HepG2 (cell line): ENCODE data around the gene PTPRM. TPM values are rescaled to one million over a fixed set of nuclear protein-coding genes. Genes with fewer than 3 reads are reported as not detected.
A peak's percentile ranks its signal among the peaks of the same experiment; 100 is the strongest.

Source experiments
- ATAC-seq: fragments of 200-7000 bp; cut with Tn5 transposase; 3 replicates; pipeline ENCODE4 v1.9.1; 2020; ENCODE audit warnings: mild to moderate bottlenecking, moderate library complexity
- BruUV-seq: library from RNA; stranded (reverse); fragments of 400-500 nt; replicated peaks from 2 replicates; lab custom pipeline; 2021; lab: Mats Ljungman, UMichigan
- CTCF ChIA-PET: fragments of 300-600 bp; formaldehyde crosslinking; extraction: SDS; loops from one replicate; lab custom pipeline; 2021; ENCODE audit warnings: low total read pairs, inconsistent platforms, low intra/inter-chr PET ratio; lab: Yijun Ruan, JAX
- POLR2A ChIA-PET: fragments of 350-600 bp; sonication (Branson Sonifier 250); formaldehyde crosslinking; loops from one replicate; lab custom pipeline; 2020; ENCODE audit warnings: antibody characterized with exemption, inconsistent platforms; lab: Yijun Ruan, JAX
- DNase-seq: peaks from one replicate; pipeline ENCODE4 v3.0.0-alpha.2; 2015; ENCODE audit warnings: low spot score
- FAIRE-seq: peaks from 3 replicates; lab custom pipeline; 2011; peaks lifted over from hg19 to GRCh38; lab: Jason Lieb, UNC
- H2AFZ ChIP-seq: one replicate; pipeline ENCODE4 v1.6.1; 2011; ENCODE audit warnings: low read length, inconsistent platforms
- H3K27ac ChIP-seq: fragments of 300-600 bp; 3 replicates; pipeline ENCODE4 v1.8.0; 2011; ENCODE audit warnings: mixed run types, mild to moderate bottlenecking, mixed read lengths, low read length, inconsistent platforms; ENCODE audit not compliant: insufficient read depth; ENCODE audit errors: extremely low read length
- H3K27me3 ChIP-seq, 2 experiments: fragments of 200-600 bp in 1 of 2; 2 replicates in 1 of 2; 3 replicates in 1 of 2; pipeline versions ENCODE4 v1.6.0 to v1.8.0; 2011; ENCODE audit warnings: low read length in 2 of 2, mild to moderate bottlenecking in 2 of 2, moderate library complexity in 2 of 2, inconsistent platforms in 1 of 2; ENCODE audit not compliant: insufficient read depth in 2 of 2, control insufficient read depth in 1 of 2
- H3K36me3 ChIP-seq, 2 experiments: fragments of 200-600 bp in 1 of 2; replicated peaks in 1 of 2; 2 replicates in 1 of 2; 3 replicates in 1 of 2; pipeline versions ENCODE4 v1.5.1 to v1.8.0; 2011; ENCODE audit warnings: low read length in 2 of 2, inconsistent platforms in 1 of 2; ENCODE audit not compliant: insufficient read depth in 2 of 2, control insufficient read depth in 1 of 2
- H3K4me1 ChIP-seq: 2 replicates; pipeline ENCODE4 v1.5.1; 2012; ENCODE audit warnings: low read length, inconsistent platforms; ENCODE audit not compliant: insufficient read depth
- H3K4me2 ChIP-seq: 2 replicates; pipeline ENCODE4 v1.6.0; 2011; ENCODE audit warnings: low read depth, low read length, inconsistent platforms
- H3K4me3 ChIP-seq, 3 experiments: fragments of 200-600 bp in 1 of 3; sonication (generic), shearing (Covaris generic) in 1 of 3; replicated peaks in 1 of 3; 2 replicates each; pipeline ENCODE4 v1.5.1; 2011 to 2016; ENCODE audit warnings: low read length in 3 of 3, inconsistent platforms in 2 of 3, low read depth in 2 of 3, mild to moderate bottlenecking in 2 of 3, control low read depth in 1 of 3, mixed read lengths in 1 of 3; ENCODE audit not compliant: insufficient read depth in 1 of 3
- H3K79me2 ChIP-seq: one replicate; pipeline ENCODE4 v1.6.1; 2011; ENCODE audit warnings: low read length, inconsistent platforms; ENCODE audit not compliant: insufficient read depth
- H3K9ac ChIP-seq: 2 replicates; pipeline ENCODE4 v1.6.0; 2011; ENCODE audit warnings: mild to moderate bottlenecking, low read depth, low read length, inconsistent platforms; ENCODE audit not compliant: insufficient read depth
- H3K9me3 ChIP-seq: 2 replicates; pipeline ENCODE4 v1.5.1; 2012; ENCODE audit warnings: mild to moderate bottlenecking, low read length
- H4K20me1 ChIP-seq: 2 replicates; pipeline ENCODE4 v1.6.0; 2011; ENCODE audit warnings: inconsistent platforms, mild to moderate bottlenecking, low read length, moderate library complexity; ENCODE audit not compliant: insufficient read depth
- NRL ChIP-seq: sonication (generic); formaldehyde crosslinking; IDR thresholded peaks from 2 replicates; pipeline ENCODE4 v1.5.0; 2020; ENCODE audit warnings: missing genetic modification reagents, mild to moderate bottlenecking, moderate library complexity, borderline replicate concordance
- ZNF629 ChIP-seq: sonication (generic); formaldehyde crosslinking; conservative IDR thresholded peaks from 2 replicates; pipeline ENCODE4 v1.5.0; 2020; ENCODE audit warnings: missing genetic modification reagents
- WGBS: methylation state at CpG from one replicate; pipeline ENCODE4 v1.1.6; 2017; ENCODE audit warnings: low lambda C conversion rate; 5-methylcytosine and 5-hydroxymethylcytosine counted together
- in situ Hi-C: cut with HindIII; loops from 2 replicates; pipeline ENCODE4 v1.10.0; 2017; ENCODE audit warnings: low pct_unique_long_range_greater_than_20kb; ENCODE audit not compliant: extremely low pct_ligation_motif_present
- intact Hi-C: fragments of 100-400 bp; cut with micrococcal nuclease; formaldehyde crosslinking; loops from one replicate; pipeline ENCODE4 v1.10.0; 2022; ENCODE audit not compliant: unreplicated experiment
- polyA plus RNA-seq, 8 experiments: library from polyadenylated mRNA; depleted of rRNA in 3 of 8; stranded (reverse) in 7 of 8; unstranded in 1 of 8; fragments of >200 nt; fragmentation: Illumina TruSeq in 4 of 8; extraction: Trizol in 4 of 8; gene quantifications; 2 replicates each; pipeline versions ENCODE4 v1.2.1 to v1.2.3, GENCODE V29; 2011 to 2016; ENCODE audit warnings: low read depth in 4 of 8, missing spikeins in 1 of 8, mixed read lengths in 1 of 8; ENCODE audit not compliant: insufficient read depth in 1 of 8
- total RNA-seq, 5 experiments: library from RNA; depleted of rRNA; stranded (reverse); fragments of >200 nt; fragmentation: Illumina TruSeq; extraction: Trizol; gene quantifications; 2 replicates each; pipeline ENCODE4 v1.2.3, GENCODE V29; 2016; ENCODE audit warnings: low read depth in 1 of 5
- TF ChIP-seq, protein P1 (sequence below): sonication (generic); formaldehyde crosslinking; IDR thresholded peaks from 2 replicates; pipeline ENCODE4 v1.5.1; 2020; ENCODE audit warnings: mild to moderate bottlenecking, missing genetic modification reagents, moderate library complexity
- TF ChIP-seq, protein P2 (sequence below): IDR thresholded peaks from 2 replicates; pipeline ENCODE4 v1.6.1; 2012; ENCODE audit warnings: low read depth, low read length, improper control_type of control experiment

Gene PTPRM
- total and polyA plus RNA-seq, 2 of the 13 experiments (the other 11 are each of a cell fraction or from before 2014, with no cell fraction given): 12.6 to 108 TPM

DNA sequence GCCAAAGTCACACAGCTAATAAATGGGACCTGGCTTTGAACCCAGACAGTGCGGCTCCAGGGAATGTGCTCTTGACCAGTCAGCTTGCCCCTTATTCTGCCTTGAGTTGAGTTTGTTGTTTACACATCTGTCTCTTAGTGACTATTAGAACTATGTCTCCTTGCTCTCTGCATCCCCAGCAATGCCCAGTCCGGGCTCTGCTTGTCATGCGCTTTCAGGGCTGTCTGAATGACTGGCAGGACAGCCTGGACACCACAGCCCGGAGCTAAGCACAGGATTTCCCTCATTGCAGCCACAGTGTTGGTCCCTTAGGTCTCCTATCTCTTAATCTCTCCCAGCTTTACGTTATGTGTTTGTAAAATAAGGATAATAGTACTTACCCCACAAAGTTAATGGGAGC, 795.7 kb downstream of the PTPRM start:
- no peak for ATAC-seq
- whole genome bisulfite sequencing: 92% methylated on average over 5 of the region's 5 CpGs
- in situ Hi-C loops: no loop called here
- H3K36me3 ChIP-seq: no peaks in the 10 kb centered on the region; a peak in 1 of 5 replicates
- intact Hi-C loops: no loop called here
- DNase-seq: no peak
- no peak overlapping the region for H3K4me3 ChIP-seq
- H2AFZ ChIP-seq: no peak overlapping the region
- POLR2A ChIA-PET: no interaction called here
- H3K9ac ChIP-seq: no peak overlapping the region
- no peak overlapping the region for H3K4me2 ChIP-seq
- H3K79me2 ChIP-seq: no peaks in the 10 kb centered on the region
- H3K27ac ChIP-seq: no peak overlapping the region
- H3K9me3 ChIP-seq: no peaks in the 10 kb centered on the region
- H4K20me1 ChIP-seq: no peaks in the 10 kb centered on the region
- no TSS peak for BruUV-seq
- H3K4me1 ChIP-seq: peaks cover 6% of the 10 kb centered on the region
- H3K27me3 ChIP-seq: no peaks in the 10 kb centered on the region
- TF ChIP-seq ZNF629 (CRISPR knock-in tag): peak; percentile 65; the same call in 1 of the 2 replicates
- TF ChIP-seq, protein P1, sequence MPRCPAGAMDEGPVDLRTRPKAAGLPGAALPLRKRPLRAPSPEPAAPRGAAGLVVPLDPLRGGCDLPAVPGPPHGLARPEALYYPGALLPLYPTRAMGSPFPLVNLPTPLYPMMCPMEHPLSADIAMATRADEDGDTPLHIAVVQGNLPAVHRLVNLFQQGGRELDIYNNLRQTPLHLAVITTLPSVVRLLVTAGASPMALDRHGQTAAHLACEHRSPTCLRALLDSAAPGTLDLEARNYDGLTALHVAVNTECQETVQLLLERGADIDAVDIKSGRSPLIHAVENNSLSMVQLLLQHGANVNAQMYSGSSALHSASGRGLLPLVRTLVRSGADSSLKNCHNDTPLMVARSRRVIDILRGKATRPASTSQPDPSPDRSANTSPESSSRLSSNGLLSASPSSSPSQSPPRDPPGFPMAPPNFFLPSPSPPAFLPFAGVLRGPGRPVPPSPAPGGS (CRISPR knock-in tag): no peak
- TF ChIP-seq, all 625 proteins: peak for 1
- CTCF ChIA-PET: no interaction called here
- FAIRE-seq: no peak

DNA sequence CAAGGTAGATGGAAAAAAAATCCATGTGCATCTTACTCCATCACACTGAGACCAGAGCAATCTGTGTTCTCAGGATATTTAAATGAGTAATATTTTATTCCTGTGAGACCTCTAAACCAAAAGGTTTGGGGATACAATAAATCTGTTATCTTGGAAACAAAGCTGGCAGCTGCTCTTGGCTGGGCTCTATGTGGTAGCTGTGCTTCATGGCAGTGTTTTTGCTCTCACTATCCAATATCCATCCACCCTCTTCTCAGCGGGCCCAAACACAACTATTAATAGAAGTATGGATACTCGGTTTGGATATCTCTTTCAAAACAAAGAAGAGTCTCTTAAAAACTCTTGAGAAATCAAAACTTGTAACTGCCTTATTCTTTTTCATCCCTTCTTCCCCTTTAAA, 797.3 kb downstream of the PTPRM start:
- H3K79me2 ChIP-seq: no peaks in the 10 kb centered on the region
- no peaks in the 10 kb centered on the region for H3K27me3 ChIP-seq
- ATAC-seq (no peak), FAIRE-seq (no peak), DNase-seq (no peak)
- intact Hi-C loops (no loop called here), in situ Hi-C loops (no loop called here)
- TF ChIP-seq NRL (CRISPR knock-in tag): no peak
- TF ChIP-seq, protein P2, sequence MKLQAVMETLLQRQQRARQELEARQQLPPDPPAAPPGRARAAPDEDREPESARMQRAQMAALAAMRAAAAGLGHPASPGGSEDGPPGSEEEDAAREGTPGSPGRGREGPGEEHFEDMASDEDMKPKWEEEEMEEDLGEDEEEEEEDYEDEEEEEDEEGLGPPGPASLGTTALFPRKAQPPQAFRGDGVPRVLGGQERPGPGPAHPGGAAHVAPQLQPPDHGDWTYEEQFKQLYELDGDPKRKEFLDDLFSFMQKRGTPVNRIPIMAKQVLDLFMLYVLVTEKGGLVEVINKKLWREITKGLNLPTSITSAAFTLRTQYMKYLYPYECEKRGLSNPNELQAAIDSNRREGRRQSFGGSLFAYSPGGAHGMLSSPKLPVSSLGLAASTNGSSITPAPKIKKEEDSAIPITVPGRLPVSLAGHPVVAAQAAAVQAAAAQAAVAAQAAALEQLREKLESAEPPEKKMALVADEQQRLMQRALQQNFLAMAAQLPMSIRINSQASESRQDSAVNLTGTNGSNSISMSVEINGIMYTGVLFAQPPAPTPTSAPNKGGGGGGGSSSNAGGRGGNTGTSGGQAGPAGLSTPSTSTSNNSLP: no peak
- CTCF ChIA-PET: no interaction called here
- H3K4me1 ChIP-seq: no peaks in the 10 kb centered on the region
- H3K4me2 ChIP-seq: no peak overlapping the region
- no peak overlapping the region for H2AFZ ChIP-seq
- 93% methylated on average over 2 of the region's 2 CpGs for WGBS
- H3K4me3 ChIP-seq: no peak overlapping the region
- no peak overlapping the region for H3K9ac ChIP-seq
- BruUV-seq: no TSS peak
- no peaks in the 10 kb centered on the region for H3K36me3 ChIP-seq
- H3K27ac ChIP-seq: no peak overlapping the region
- no peaks in the 10 kb centered on the region for H4K20me1 ChIP-seq
- POLR2A ChIA-PET: no interaction called here
- no peaks in the 10 kb centered on the region for H3K9me3 ChIP-seq
